GF-D8 (cell line): ENCODE results near the gene PTPRF.

Experiments used
- DNase-seq: peaks from one replicate; lab custom pipeline; 2025; lab: John Stamatoyannopoulos, UW

Gene PTPRF

DNA sequence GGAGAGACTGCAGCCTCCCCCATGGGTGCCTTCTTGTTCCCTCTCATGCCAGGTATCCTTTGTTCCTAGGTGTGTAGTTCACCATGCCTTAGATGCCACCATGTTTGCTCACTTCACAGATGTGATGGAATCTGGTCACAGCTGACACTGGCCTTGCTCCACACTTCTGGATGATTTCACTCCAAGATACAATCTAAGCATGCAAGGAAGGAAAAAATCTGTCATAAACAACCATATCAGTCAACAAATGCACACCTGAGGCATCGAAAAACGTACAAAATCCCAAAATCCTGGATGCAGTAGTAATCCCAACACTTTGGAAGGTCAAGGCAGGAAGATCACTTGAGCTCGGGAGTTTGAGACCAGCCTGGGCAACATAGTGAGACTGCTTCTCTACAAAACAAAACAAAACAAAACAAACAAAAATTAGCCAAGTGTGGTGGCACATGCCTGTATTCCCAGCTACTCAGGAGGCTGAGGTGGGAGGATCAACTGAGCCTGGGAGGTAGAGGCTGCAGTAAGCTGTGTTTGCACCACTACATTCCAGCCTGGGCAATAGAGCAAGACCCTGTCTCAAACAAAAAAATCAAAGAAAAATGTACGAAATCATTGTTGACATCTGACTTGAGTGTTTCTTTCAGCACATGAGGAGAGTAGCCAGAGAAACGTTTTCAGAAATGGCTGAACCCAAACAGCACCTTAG lies 17.1 kb upstream of the PTPRF start:
- no peak for DNase-seq

DNA sequence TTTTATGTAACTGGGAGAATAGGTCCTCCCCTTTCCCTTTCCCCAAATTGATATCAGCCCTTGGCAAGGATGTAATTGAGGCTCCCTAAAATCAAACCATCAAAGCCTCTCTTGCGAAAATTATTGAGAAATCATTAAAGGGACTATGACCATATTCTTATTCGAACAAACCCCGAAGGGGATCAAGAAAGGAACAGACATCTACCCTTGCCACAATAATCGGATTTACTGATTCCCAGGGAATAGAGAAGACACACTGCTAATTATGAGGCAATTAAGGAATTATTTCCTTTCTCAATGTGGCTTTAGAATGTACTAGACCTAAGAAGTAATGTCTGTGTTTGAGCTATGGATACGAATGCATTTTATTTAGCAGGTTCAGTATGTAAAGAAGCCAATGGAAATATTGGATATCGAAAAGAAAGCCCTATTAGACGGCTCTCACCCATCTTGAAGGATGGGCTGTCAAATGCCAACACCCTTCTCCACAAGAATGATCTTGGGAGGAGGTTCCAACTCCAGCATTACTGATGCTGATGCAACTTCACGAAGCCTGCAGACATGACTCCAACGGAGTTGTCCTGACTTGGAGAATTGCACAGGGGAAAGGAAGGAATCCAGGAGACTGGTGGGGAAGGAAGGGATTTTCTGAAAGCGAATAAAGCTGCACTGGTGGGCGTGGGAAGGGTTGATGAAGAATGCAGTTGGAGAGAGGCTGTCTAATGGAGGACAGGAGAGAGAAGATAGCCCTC lies 11.6 kb upstream of the PTPRF start:
- no peak for DNase-seq

DNA sequence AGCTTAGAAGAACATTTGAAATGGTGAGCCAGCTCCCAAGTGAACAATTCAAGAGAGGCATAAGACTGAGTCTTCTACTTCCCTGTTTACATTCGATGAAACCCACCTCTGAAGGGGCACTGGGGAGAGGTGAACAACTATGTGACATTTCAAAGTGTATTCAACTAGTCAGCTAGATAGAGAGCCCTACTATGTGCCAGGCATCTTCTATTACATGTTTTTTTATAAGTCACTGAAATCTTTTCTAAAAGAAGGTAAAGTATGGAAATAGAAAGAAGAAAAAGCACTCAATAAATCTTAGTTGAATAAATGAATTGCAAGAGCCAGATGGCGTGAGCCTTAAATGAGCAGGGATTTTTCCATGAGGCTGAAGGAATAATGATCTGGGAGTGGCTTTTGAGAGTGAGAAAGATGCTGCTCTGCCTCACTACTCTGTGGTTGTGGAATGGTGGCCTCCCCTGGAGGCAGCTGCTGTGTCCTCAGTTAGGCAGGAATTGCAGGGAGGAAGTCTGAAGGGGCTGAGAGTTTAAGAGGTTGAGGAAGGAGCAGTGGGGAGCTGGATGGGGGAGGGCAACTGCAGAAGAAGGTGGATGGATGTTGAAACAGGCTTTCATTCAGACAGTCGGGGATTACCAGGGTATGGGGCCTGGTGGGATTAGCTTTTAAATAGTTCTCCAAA lies 10.4 kb upstream of the PTPRF start:
- DNase-seq: no peak

DNA sequence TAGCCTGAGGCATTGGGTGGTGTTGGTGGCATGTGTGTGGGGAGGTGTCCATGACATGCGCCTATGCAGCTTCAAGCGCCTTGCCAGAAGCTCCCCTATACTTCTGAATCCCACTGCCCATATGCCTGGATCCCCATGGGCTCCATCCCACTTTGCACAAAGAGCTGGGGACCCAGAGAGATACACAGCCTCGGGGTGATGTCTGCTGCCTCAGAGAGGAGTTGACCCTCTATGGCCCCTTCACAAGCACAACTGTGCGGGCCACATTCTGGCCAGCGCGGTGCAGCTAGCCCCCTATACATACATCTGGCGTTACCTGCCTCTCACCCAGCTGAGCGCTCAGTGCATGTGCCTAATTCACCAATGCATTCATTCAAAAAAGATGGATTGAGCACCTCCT lies 9.6 kb upstream of the PTPRF start:
- no peak for DNase-seq

GRCh38 chr1:43521756-43522155 lies 8.9 kb upstream of the PTPRF start:
- no peak for DNase-seq

DNA sequence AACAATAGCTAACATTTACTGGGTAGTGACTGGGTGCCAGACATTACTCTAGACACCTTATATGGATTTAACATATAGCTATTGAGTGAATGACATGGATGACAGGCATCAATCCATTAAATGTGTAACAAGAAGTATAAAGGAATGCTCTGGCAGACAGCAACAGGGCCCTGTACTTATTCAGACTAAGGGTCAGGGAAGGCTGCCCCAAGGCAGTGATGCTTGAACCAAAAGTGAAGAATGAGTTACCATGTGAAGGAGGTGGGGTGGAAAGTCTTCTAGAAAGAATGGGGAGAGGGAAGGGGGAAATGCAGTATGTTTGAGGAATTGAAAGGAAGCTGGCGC lies 8.3 kb upstream of the PTPRF start:
- no peak for DNase-seq

DNA sequence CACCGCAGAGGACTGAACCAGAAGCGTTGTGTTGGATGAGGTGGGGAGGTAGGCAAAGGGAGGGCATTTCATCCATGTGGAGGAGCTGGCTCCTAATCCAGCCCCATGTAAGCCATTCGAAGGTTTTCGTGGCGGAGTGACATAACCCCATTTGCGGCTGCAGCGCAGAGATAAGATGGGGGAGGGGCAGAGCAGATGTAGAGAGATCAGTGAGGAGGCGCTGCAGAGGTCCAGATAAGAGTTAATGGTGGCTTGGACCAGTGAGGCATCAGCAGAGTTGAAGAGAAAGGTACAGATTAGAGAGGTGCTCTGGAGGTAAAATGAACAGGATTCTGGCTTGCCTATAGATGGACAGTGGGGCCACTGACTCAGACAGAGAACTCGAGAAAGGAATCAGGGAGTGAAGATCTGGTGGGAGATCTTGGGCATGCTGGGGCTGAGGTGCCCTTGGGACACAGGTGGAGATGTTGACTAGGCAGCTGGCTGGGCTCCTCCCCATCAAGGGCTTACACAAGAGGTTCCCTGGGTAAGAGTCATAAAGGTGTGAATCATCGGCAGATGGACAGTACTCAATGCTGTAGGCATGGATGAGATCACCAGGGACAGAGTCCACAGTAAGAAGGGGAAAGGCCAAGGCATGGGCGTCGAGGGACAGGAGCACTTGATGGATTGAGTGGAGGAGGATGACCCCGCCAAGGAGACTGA lies 7.8 kb upstream of the PTPRF start:
- no peak for DNase-seq

GRCh38 chr1:43524804-43525203 lies 5.9 kb upstream of the PTPRF start:
- no peak for DNase-seq

DNA sequence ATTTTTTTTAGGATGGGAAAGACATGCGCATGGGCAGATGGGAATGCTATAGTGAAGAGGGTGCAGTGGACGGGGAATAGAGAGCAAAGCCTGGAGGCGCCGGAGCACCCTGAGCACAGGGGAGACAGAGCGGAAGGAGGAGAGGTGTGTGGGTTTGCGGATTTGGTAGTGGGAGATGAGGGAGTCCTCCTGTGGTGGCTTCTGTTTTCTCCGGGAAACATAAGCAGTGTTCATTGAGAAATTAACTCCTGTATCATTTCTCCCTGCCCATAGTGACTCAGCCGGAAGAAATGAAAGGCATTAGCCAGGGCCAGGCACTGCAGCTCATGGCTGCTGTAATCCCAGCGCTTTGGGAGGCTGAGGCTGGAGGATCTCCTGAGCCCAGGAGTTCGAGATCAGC lies 4.7 kb upstream of the PTPRF start:
- no peak for DNase-seq

- DNase-seq: no peak
These were observed 3.4 kb upstream of the PTPRF start for GRCh38 chr1:43527111-43527878.

GRCh38 chr1:43529206-43529731 lies 1.4 kb upstream of the PTPRF start:
- DNase-seq: peak; percentile 11

DNA sequence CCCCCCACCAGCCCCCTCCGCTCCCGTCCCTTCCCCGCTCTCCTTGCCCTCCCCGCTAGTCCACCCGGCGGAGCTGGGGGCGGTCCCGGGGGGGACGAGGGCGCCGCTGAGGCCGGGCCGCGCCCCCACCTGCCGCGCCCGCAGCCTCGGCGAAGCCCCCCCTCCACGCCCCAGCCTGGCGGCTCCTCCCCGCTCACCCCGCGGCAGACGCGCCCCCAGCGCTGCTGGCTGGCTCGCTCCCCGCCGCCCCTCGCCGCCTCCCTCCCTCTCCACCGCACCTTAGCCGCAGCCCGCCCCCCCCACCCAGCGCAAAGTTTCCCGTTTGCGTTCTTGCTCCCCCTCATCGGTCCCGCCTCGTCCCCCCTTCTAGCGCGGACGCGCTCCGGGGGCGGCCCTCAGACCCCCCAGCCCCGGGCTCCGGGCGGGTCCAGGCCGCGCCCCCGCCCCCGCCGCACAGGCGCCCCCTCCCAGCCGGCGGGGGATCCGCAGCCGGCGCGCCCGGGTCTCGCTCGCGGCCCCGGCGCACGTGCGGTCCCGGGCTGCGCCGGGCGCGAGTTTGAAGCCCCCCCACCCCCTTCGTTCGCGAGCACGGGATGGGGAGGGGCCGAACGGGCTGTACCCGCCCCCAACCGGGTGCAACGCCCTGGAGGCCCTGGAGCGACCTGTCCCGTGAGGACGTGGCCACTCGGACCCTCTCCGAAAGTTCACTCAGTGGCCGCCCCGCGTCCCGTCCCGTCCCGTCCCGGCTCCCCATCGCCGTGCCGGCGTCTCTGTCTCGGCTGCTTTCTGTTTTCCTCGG lies 623 bp downstream of the PTPRF start:
- DNase-seq: no peak

GRCh38 chr1:43531906-43532584 lies 1.4 kb downstream of the PTPRF start:
- no peak for DNase-seq

DNA sequence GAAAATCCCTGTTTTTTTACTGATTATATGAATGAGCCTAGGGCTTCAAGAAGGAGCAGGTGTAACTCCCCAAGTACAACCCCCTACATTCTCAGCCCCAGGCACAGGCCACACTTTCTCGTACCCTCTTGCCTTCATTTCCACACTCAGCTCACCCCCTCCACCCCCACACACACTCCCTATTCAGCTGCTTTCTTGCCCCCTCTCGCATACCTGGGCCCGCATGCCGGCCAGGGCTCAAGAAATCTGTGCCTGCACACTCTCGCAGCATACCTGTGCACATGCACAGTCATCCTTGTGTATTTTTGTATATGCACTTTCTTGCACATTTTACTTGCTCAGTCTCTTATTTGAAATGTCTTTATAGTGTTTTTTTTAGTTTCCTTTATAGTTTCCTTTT lies 2.0 kb downstream of the PTPRF start:
- DNase-seq: no peak

- no peak for DNase-seq
These were observed 2.9 kb downstream of the PTPRF start for GRCh38 chr1:43533584-43533983.

- no peak for DNase-seq
These were observed 3.6 kb downstream of the PTPRF start for GRCh38 chr1:43534256-43534655.

GRCh38 chr1:43536196-43536863 lies 5.6 kb downstream of the PTPRF start:
- no peak for DNase-seq

- no peak for DNase-seq
These were observed 6.2 kb downstream of the PTPRF start for GRCh38 chr1:43536864-43537358.

- DNase-seq: no peak
These were observed 6.9 kb downstream of the PTPRF start for GRCh38 chr1:43537423-43538142.
